DND-41 (cell line): Measurements from ENCODE around the gene MMD.

Source experiments
- CTCF ChIP-seq: IDR thresholded peaks from 2 replicates; pipeline ENCODE4 v1.5.1; 2012; ENCODE audit warnings: borderline replicate concordance, low read length, moderate library complexity, mild to moderate bottlenecking; ENCODE audit not compliant: poor library complexity, severe bottlenecking; ENCODE audit errors: extremely low read depth
- EZH2 ChIP-seq: IDR thresholded peaks from 3 replicates; pipeline ENCODE4 v1.6.1; 2012; ENCODE audit warnings: borderline replicate concordance, low read depth, mild to moderate bottlenecking, moderate library complexity, low read length, inconsistent platforms; ENCODE audit not compliant: severe bottlenecking

GRCh38 chr17:55342800-55343585, 78.6 kb downstream of the MMD start:
- TF ChIP-seq CTCF, result no peak
- TF ChIP-seq EZH2, result no peak
